Activated B cell treated with CpG ODN at 0.5 μM for 24 hours (primary cell): ENCODE measurements around the gene GAD2. TPM values are rescaled to one million over a fixed set of nuclear protein-coding genes. Genes with fewer than 3 reads are reported as not detected.

Experiments used
- ATAC-seq: fragments of 200-7000 bp; cut with Tn5 transposase; one replicate; pipeline ENCODE4 v1.10.0; 2021; ENCODE audit warnings: low read depth, mild to moderate bottlenecking, moderate library complexity
- CTCF ChIA-PET: fragments of 350-600 bp; sonication (Branson Sonifier 250); formaldehyde crosslinking; loops from one replicate; lab custom pipeline; 2021; ENCODE audit warnings: antibody characterized with exemption; lab: Charles Lee
- POLR2A ChIA-PET: fragments of 350-600 bp; sonication (Branson Sonifier 250); formaldehyde crosslinking; loops from one replicate; lab custom pipeline; 2021; ENCODE audit warnings: antibody characterized with exemption; lab: Charles Lee
- DNase-seq: peaks from one replicate; pipeline ENCODE4 v3.0.0; 2022
- H3K27ac Mint-ChIP-seq: one replicate; pipeline ENCODE4 v1.8.0; 2020; ENCODE audit warnings: mixed read lengths
- H3K27me3 Mint-ChIP-seq: one replicate; pipeline ENCODE4 v1.8.0; 2021; ENCODE audit warnings: mixed read lengths
- H3K36me3 Mint-ChIP-seq: one replicate; pipeline ENCODE4 v1.8.0; 2021; ENCODE audit warnings: low read depth, mixed read lengths
- H3K4me1 Mint-ChIP-seq: one replicate; pipeline ENCODE4 v1.8.0; 2021; ENCODE audit warnings: mixed read lengths
- H3K4me3 Mint-ChIP-seq: one replicate; pipeline ENCODE4 v1.8.0; 2020; ENCODE audit warnings: mild to moderate bottlenecking, mixed read lengths
- H3K9me3 Mint-ChIP-seq: one replicate; pipeline ENCODE4 v1.8.0; 2020; ENCODE audit warnings: mixed read lengths
- CTCF ChIP-seq: fragments of 200-600 bp; IDR thresholded peaks from one replicate; pipeline ENCODE4 v1.8.0; 2022; ENCODE audit warnings: antibody characterized with exemption, mild to moderate bottlenecking
- intact Hi-C: fragments of 100-400 bp; cut with micrococcal nuclease; formaldehyde crosslinking; loops from one replicate; pipeline ENCODE4 v1.15.1; 2024
- total RNA-seq: library from RNA; stranded (reverse); gene quantifications from 2 replicates; pipeline ENCODE4 v1.2.3, GENCODE V29; 2022

The GAD2 gene
- total RNA-seq, 1 donor from 2014 or later = not detected

GRCh38 chr10:26235761-26236160, 19.2 kb downstream of the GAD2 start:
- no peak for DNase-seq
- ChIA-PET CTCF (no interaction called here), POLR2A (no interaction called here)
- H3K4me1 Mint-ChIP-seq = no peaks in the 10 kb centered on the region
- TF ChIP-seq CTCF = no peak
- peaks cover 8% of the 10 kb centered on the region for H3K27me3 Mint-ChIP-seq
- no peak for ATAC-seq
- H3K27ac Mint-ChIP-seq = no peak overlapping the region
- intact Hi-C loops = no loop called here
- H3K36me3 Mint-ChIP-seq = no peaks in the 10 kb centered on the region
- no peaks in the 10 kb centered on the region for H3K9me3 Mint-ChIP-seq
- H3K4me3 Mint-ChIP-seq = no peak overlapping the region

GRCh38 chr10:26238378-26238777, 21.8 kb downstream of the GAD2 start:
- Mint-ChIP-seq H3K9me3 (no peaks in the 10 kb centered on the region), H3K4me1 (no peaks in the 10 kb centered on the region), H3K36me3 (no peaks in the 10 kb centered on the region), H3K27me3 (peaks cover 7% of the 10 kb centered on the region), H3K4me3 (no peak overlapping the region), H3K27ac (no peak overlapping the region)
- TF ChIP-seq CTCF = no peak
- intact Hi-C loops = no loop called here
- DNase-seq = no peak
- no peak for ATAC-seq
- POLR2A ChIA-PET = no interaction called here
- CTCF ChIA-PET = no interaction called here

- ChIA-PET POLR2A (no interaction called here), CTCF (interaction anchor here (0.5 kb wide), 1 partner anchor 8 kb away, joined by 4 read pairs; no protein-coding TSS in a partner anchor)
- ATAC-seq (no peak), DNase-seq (no peak)
- no peaks in the 10 kb centered on the region for H3K36me3 Mint-ChIP-seq
- H3K27ac Mint-ChIP-seq = no peak overlapping the region
- no peak for TF ChIP-seq CTCF
- no peaks in the 10 kb centered on the region for H3K9me3 Mint-ChIP-seq
- no peaks in the 10 kb centered on the region for H3K4me1 Mint-ChIP-seq
- intact Hi-C loops = no loop called here
- H3K27me3 Mint-ChIP-seq = peaks cover 12% of the 10 kb centered on the region
- no peak overlapping the region for H3K4me3 Mint-ChIP-seq
Observed at GRCh38 chr10:26242706-26243350, 26.3 kb downstream of the GAD2 start.

- Mint-ChIP-seq H3K27me3 (peaks cover 12% of the 10 kb centered on the region), H3K4me1 (no peaks in the 10 kb centered on the region), H3K36me3 (no peaks in the 10 kb centered on the region), H3K4me3 (no peak overlapping the region), H3K27ac (no peak overlapping the region), H3K9me3 (no peaks in the 10 kb centered on the region)
- ChIA-PET CTCF (interaction anchor here (0.5 kb wide), 1 partner anchor 7 kb away, joined by 4 read pairs; no protein-coding TSS in a partner anchor), POLR2A (no interaction called here)
- TF ChIP-seq CTCF = no peak
- ATAC-seq (no peak), DNase-seq (no peak)
- intact Hi-C loops = no loop called here
Observed at GRCh38 chr10:26243351-26243720, 26.8 kb downstream of the GAD2 start.

- POLR2A ChIA-PET = no interaction called here
- Mint-ChIP-seq H3K27ac (no peak overlapping the region), H3K9me3 (no peaks in the 10 kb centered on the region), H3K4me3 (no peak overlapping the region), H3K27me3 (peaks cover 9% of the 10 kb centered on the region), H3K4me1 (no peaks in the 10 kb centered on the region), H3K36me3 (no peaks in the 10 kb centered on the region)
- intact Hi-C loops = no loop called here
- TF ChIP-seq CTCF = no peak
- no peak for ATAC-seq
- no peak for DNase-seq
- CTCF ChIA-PET = no interaction called here
Observed at GRCh38 chr10:26249681-26250080, 33.1 kb downstream of the GAD2 start.
